Kidney epithelial cell (primary cell): ENCODE measurements around the gene CDC14B. TPM values are rescaled to one million over a fixed set of nuclear protein-coding genes. Genes with fewer than 3 reads are reported as not detected.

Experiments
- DNase-seq: peaks from one replicate; pipeline ENCODE4 v3.0.0-alpha.2; 2010; ENCODE audit warnings: low read depth
- H3K27me3 ChIP-seq: 2 replicates; pipeline ENCODE4 v1.6.0; 2011; ENCODE audit warnings: low read length; ENCODE audit not compliant: control insufficient read depth, insufficient read depth
- H3K36me3 ChIP-seq: 2 replicates; pipeline ENCODE4 v1.5.1; 2011; ENCODE audit warnings: low read length; ENCODE audit not compliant: control insufficient read depth, insufficient read depth
- H3K4me3 ChIP-seq: 2 replicates; pipeline ENCODE4 v1.5.1; 2011; ENCODE audit warnings: low read depth, mild to moderate bottlenecking, control low read depth, low read length
- CTCF ChIP-seq: IDR thresholded peaks from 2 replicates; pipeline ENCODE4 v1.5.1; 2011; ENCODE audit warnings: mild to moderate bottlenecking, moderate library complexity, low read length, control low read depth, inconsistent platforms; ENCODE audit not compliant: insufficient read depth, poor library complexity, severe bottlenecking
- total RNA-seq: library from RNA; depleted of rRNA; stranded (reverse); fragments of >200 nt; gene quantifications from 2 replicates; pipeline ENCODE4 v1.2.3, GENCODE V29; 2015

Gene CDC14B
- total RNA-seq, 1 donor from 2014 or later, result 25.5 TPM

- DNase-seq, result no peak
- Histone ChIP-seq H3K27me3 (no peaks in the 10 kb centered on the region), H3K36me3 (no peaks in the 10 kb centered on the region), H3K4me3 (no peak overlapping the region)
- TF ChIP-seq CTCF, result no peak
Measured at GRCh38 chr9:96663506-96664120, 44.0 kb upstream of the CDC14B start.

GRCh38 chr9:96661711-96662110 is 42.1 kb upstream of the CDC14B start:
- no peak for TF ChIP-seq CTCF
- no peak overlapping the region for H3K4me3 ChIP-seq
- DNase-seq, result no peak
- H3K36me3 ChIP-seq, result no peaks in the 10 kb centered on the region
- H3K27me3 ChIP-seq, result no peaks in the 10 kb centered on the region

GRCh38 chr9:96660692-96661248 is 41.1 kb upstream of the CDC14B start:
- H3K4me3 ChIP-seq, result no peak overlapping the region
- no peak for TF ChIP-seq CTCF
- H3K36me3 ChIP-seq, result no peaks in the 10 kb centered on the region
- H3K27me3 ChIP-seq, result no peaks in the 10 kb centered on the region
- DNase-seq, result no peak

- TF ChIP-seq CTCF, result no peak
- no peak for DNase-seq
- peak within 1 kb of the TSS; percentile 75 for H3K4me3 ChIP-seq
Measured at GRCh38 chr9:96655198-96655851, 35.7 kb upstream of the CDC14B start, which contains the start of gene PRXL2C. Gene PRXL2C, minus strand, starts transcription at chr9:96655317. Its CDS starts 36 bp downstream, at chr9:96655281.

GRCh38 chr9:96654450-96655197 is 35.0 kb upstream of the CDC14B start:
- H3K4me3 ChIP-seq, result peak overlapping the region; percentile 75
- no peak for TF ChIP-seq CTCF
- H3K27me3 ChIP-seq, result no peaks in the 10 kb centered on the region

More at GRCh38 chr9:96655198-96655851, 35.7 kb upstream of the CDC14B start, which contains the start of gene PRXL2C:
- Histone ChIP-seq H3K36me3 (no peaks in the 10 kb centered on the region), H3K27me3 (no peaks in the 10 kb centered on the region)

More at GRCh38 chr9:96654450-96655197, 35.0 kb upstream of the CDC14B start:
- H3K36me3 ChIP-seq, result no peaks in the 10 kb centered on the region
- DNase-seq, result peak; percentile 65
